Globus pallidus (tissue), 1 donor: ENCODE data around the gene SLC4A8.

Source experiments
- DNase-seq: peaks from one replicate; pipeline ENCODE4 v3.0.0-alpha.2; 2015; ENCODE audit warnings: low spot score

Gene SLC4A8

GRCh38 chr12:51527966-51528365, 103.3 kb downstream of the SLC4A8 start:
- DNase-seq: no peak

GRCh38 chr12:51528852-51529650, 104.4 kb downstream of the SLC4A8 start:
- no peak for DNase-seq

GRCh38 chr12:51529651-51529970, 105.0 kb downstream of the SLC4A8 start:
- DNase-seq: no peak

GRCh38 chr12:51530208-51530607, 105.6 kb downstream of the SLC4A8 start:
- DNase-seq: no peak

- no peak for DNase-seq
Measured at GRCh38 chr12:51531284-51531977, 106.8 kb downstream of the SLC4A8 start.

GRCh38 chr12:51531978-51532497, 107.4 kb downstream of the SLC4A8 start:
- peak; percentile 66 for DNase-seq

- DNase-seq: no peak
Measured at GRCh38 chr12:51533799-51534198, 109.2 kb downstream of the SLC4A8 start.

GRCh38 chr12:51534216-51535074, 109.8 kb downstream of the SLC4A8 start:
- no peak for DNase-seq

GRCh38 chr12:51536159-51536558, 111.5 kb downstream of the SLC4A8 start:
- no peak for DNase-seq

- DNase-seq: no peak
Measured at GRCh38 chr12:51538149-51538548, 113.5 kb downstream of the SLC4A8 start.

GRCh38 chr12:51538599-51538998, 114.0 kb downstream of the SLC4A8 start:
- no peak for DNase-seq

- no peak for DNase-seq
Measured at GRCh38 chr12:51540996-51541395, 116.4 kb downstream of the SLC4A8 start.

GRCh38 chr12:51546097-51546496, 121.5 kb downstream of the SLC4A8 start:
- no peak for DNase-seq

- no peak for DNase-seq
Measured at GRCh38 chr12:51547606-51548005, 123.0 kb downstream of the SLC4A8 start.

GRCh38 chr12:51548241-51548640, 123.6 kb downstream of the SLC4A8 start:
- DNase-seq: no peak

GRCh38 chr12:51549637-51550036, 125.0 kb downstream of the SLC4A8 start:
- DNase-seq: no peak
